Hematopoietic multipotent progenitor cell (in vitro differentiated cells): ENCODE results near the gene GOLGA6L26. TPM values are rescaled to one million over a fixed set of nuclear protein-coding genes. Genes with fewer than 3 reads are reported as not detected.

Experiments
- small RNA-seq: library from RNA; depleted of rRNA; stranded (forward); fragments of <200 nt; gene quantifications from one replicate; pipeline ENCODE3, GENCODE V24; 2012
- total RNA-seq: library from RNA; depleted of rRNA; stranded (reverse); fragments of >200 nt; gene quantifications from one replicate; pipeline ENCODE4 v1.2.3, GENCODE V29; 2012

The GOLGA6L26 gene
- total RNA-seq, 1 donor: not detected

Small RNA genes lying within 50 kb of the gene (small RNA-seq; reads per million reads assigned to genes)
- not detected for gene RN7SL536P

Other genes with a start within 250 kb of the GOLGA6L26 start
- gene GOLGA6L1, start 197.4 kb downstream of the GOLGA6L26 start, total RNA-seq: not detected
- 0.27 TPM for gene GOLGA8S, start 20.6 kb upstream of the GOLGA6L26 start, total RNA-seq
- gene GOLGA6L2, start 113.0 kb upstream of the GOLGA6L26 start, total RNA-seq: not detected
- 1.3 TPM for gene MKRN3, start 231.5 kb upstream of the GOLGA6L26 start, total RNA-seq